ENCODE results near the gene EFNA5. TPM values are rescaled to one million over a fixed set of nuclear protein-coding genes. Genes with fewer than 3 reads are reported as not detected.

EFNA5 gene
- total and polyA plus RNA-seq, 2 of the 13 experiments (the other 11 are each of a cell fraction or from before 2014, with no cell fraction given) = not detected

DNA sequence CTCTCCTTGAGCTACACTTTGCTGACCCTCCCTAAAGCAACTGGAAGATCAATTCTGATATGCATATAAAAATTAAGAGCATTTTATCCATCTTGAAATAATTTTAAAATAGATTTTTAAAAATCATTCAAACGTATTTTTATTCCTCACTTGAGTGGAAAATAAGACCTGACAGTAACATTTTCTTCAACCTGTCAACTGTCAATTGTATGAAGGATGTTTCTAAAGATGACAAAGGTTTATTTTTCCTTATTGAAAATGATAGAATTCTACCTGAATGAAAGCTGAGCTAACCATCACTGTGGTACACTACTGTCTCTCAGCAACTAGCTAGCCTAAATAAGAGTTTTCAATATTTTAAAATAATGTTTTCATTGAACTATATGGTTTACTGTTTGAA, 7.0 kb downstream of the EFNA5 start:
- intact Hi-C loops (cut with micrococcal nuclease; ENCODE audit: unreplicated experiment) = no loop called here
- 0% methylated on average over 1 of the region's 1 CpG for WGBS (ENCODE audit: low lambda C conversion rate)
- no peak for DNase-seq (ENCODE audit: low spot score)

More for the DNA sequence above, 7.0 kb downstream of the EFNA5 start:
- ATAC-seq (no peak), FAIRE-seq (no peak)
- no peaks in the 10 kb centered on the region for H3K9me3 ChIP-seq (ENCODE audit: low read length)
- no peak overlapping the region for H2AFZ ChIP-seq (ENCODE audit: low read length)
- no peaks in the 10 kb centered on the region for H3K36me3 ChIP-seq (replicated peaks in 1 of 2; ENCODE audit: control insufficient read depth in 1 of 2, insufficient read depth in 2 of 2, low read length in 2 of 2)
- no peak overlapping the region for H3K27ac ChIP-seq (ENCODE audit: extremely low read length, insufficient read depth, low read length)
- in situ Hi-C loops (cut with HindIII; ENCODE audit: extremely low pct_ligation_motif_present, low pct_unique_long_range_greater_than_20kb) = no loop called here
- no peak overlapping the region for H3K4me3 ChIP-seq (replicated peaks in 1 of 3; ENCODE audit: insufficient read depth in 1 of 3, low read depth in 2 of 3, low read length in 3 of 3)
- no TSS peak for BruUV-seq (replicated peaks)
- CTCF ChIA-PET (ENCODE audit: low intra/inter-chr PET ratio, low total read pairs) = no interaction called here
- no peak overlapping the region for H3K9ac ChIP-seq (ENCODE audit: insufficient read depth, low read depth, low read length)
- H3K79me2 ChIP-seq (ENCODE audit: insufficient read depth, low read length) = no peaks in the 10 kb centered on the region
- no peak for TF ChIP-seq ZNF260 (CRISPR knock-in tag; IDR thresholded peaks at IDR 0.05; ENCODE audit: borderline replicate concordance, low read depth)
- no peak for TF ChIP-seq ZNF256 (CRISPR knock-in tag; conservative IDR thresholded peaks at IDR 0.05)
- no peak for TF ChIP-seq NR2C2 (CRISPR knock-in tag; IDR thresholded peaks at IDR 0.05; ENCODE audit: borderline replicate concordance)
- TF ChIP-seq KDM1A (CRISPR knock-in tag; IDR thresholded peaks at IDR 0.05) = no peak
- no peak for TF ChIP-seq ZSCAN20 (CRISPR knock-in tag; IDR thresholded peaks at IDR 0.05; ENCODE audit: borderline replicate concordance)
- no peak for TF ChIP-seq ZNF598 (CRISPR knock-in tag; IDR thresholded peaks at IDR 0.05; ENCODE audit: borderline replicate concordance)
- TF ChIP-seq, protein P1, sequence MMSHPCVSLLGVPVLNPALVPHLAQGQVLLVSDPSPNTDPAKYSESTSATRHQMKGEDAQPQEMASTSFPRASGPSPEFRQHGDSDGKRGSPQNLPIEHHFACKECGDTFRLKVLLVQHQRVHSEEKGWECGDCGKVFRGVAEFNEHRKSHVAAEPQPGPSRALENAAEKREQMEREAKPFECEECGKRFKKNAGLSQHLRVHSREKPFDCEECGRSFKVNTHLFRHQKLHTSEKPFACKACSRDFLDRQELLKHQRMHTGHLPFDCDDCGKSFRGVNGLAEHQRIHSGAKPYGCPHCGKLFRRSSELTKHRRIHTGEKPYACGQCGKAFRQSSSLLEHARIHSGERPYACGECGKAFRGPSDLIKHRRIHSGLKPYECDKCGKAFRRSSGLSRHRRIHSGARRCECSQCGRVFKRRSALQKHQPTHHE (CRISPR knock-in tag; IDR thresholded peaks at IDR 0.05; ENCODE audit: borderline replicate concordance) = no peak
- TF ChIP-seq, protein P2, sequence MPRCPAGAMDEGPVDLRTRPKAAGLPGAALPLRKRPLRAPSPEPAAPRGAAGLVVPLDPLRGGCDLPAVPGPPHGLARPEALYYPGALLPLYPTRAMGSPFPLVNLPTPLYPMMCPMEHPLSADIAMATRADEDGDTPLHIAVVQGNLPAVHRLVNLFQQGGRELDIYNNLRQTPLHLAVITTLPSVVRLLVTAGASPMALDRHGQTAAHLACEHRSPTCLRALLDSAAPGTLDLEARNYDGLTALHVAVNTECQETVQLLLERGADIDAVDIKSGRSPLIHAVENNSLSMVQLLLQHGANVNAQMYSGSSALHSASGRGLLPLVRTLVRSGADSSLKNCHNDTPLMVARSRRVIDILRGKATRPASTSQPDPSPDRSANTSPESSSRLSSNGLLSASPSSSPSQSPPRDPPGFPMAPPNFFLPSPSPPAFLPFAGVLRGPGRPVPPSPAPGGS (CRISPR knock-in tag; IDR thresholded peaks at IDR 0.05) = no peak
- TF ChIP-seq, protein P3, sequence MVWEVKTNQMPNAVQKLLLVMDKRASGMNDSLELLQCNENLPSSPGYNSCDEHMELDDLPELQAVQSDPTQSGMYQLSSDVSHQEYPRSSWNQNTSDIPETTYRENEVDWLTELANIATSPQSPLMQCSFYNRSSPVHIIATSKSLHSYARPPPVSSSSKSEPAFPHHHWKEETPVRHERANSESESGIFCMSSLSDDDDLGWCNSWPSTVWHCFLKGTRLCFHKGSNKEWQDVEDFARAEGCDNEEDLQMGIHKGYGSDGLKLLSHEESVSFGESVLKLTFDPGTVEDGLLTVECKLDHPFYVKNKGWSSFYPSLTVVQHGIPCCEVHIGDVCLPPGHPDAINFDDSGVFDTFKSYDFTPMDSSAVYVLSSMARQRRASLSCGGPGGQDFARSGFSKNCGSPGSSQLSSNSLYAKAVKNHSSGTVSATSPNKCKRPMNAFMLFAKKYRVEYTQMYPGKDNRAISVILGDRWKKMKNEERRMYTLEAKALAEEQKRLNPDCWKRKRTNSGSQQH (CRISPR knock-in tag; IDR thresholded peaks at IDR 0.05; ENCODE audit: low read depth) = no peak
- TF ChIP-seq PHF5A (CRISPR knock-in tag; IDR thresholded peaks at IDR 0.05; ENCODE audit: low read depth, unreplicated experiment) = no peak
- TF ChIP-seq DR1 (CRISPR knock-in tag; IDR thresholded peaks at IDR 0.05) = no peak
- TF ChIP-seq SAFB2 (CRISPR knock-in tag; IDR thresholded peaks at IDR 0.05; ENCODE audit: borderline replicate concordance, low read depth) = no peak
- no peaks in the 10 kb centered on the region for H4K20me1 ChIP-seq (ENCODE audit: insufficient read depth, low read length)
- H3K4me2 ChIP-seq (ENCODE audit: low read depth, low read length) = no peak overlapping the region
- POLR2A ChIA-PET = no interaction called here
- H3K27me3 ChIP-seq (ENCODE audit: control insufficient read depth in 1 of 2, insufficient read depth in 2 of 2, low read length in 2 of 2) = peaks cover 0 to 5% of the 10 kb centered on the region in 2 experiments; a peak in 1 of 5 replicates
- no peaks in the 10 kb centered on the region for H3K4me1 ChIP-seq (ENCODE audit: insufficient read depth, low read length)

All from HepG2 (cell line).